NT2/D1 (cell line): Measurements from ENCODE around the gene RPL10A.

Source experiments
- YY1 ChIP-seq: IDR thresholded peaks from 2 replicates; pipeline ENCODE4 v1.6.1; 2011; ENCODE audit not compliant: insufficient read length, insufficient read depth
- ZNF274 ChIP-seq: IDR thresholded peaks from 2 replicates; pipeline ENCODE4 v1.6.1; 2011; ENCODE audit warnings: mild to moderate bottlenecking, low read depth, low read length

GRCh38 chr6:35449287-35449881, 18.8 kb upstream of the RPL10A start:
- TF ChIP-seq ZNF274 (no peak), YY1 (no peak)
